Neural progenitor cell (in vitro differentiated cells): ENCODE measurements around the gene COL15A1. TPM values are rescaled to one million over a fixed set of nuclear protein-coding genes. Genes with fewer than 3 reads are reported as not detected.

Source experiments
- DNase-seq: peaks from one replicate; pipeline ENCODE4 v3.0.0-alpha.2; 2016; ENCODE audit warnings: low spot score
- H2AFZ ChIP-seq: fragments of 200-600 bp; sonication (generic); replicated peaks from 2 replicates; pipeline ENCODE4 v1.6.1; 2016; ENCODE audit warnings: antibody characterized with exemption
- H3F3A ChIP-seq: fragments of 200-600 bp; sonication (generic); 2 replicates; pipeline ENCODE4 v1.6.1; 2016; ENCODE audit warnings: antibody characterized with exemption, low read depth
- H3K27ac ChIP-seq: fragments of 200-600 bp; sonication (generic); 2 replicates; pipeline ENCODE4 v1.5.1; 2016; ENCODE audit warnings: mild to moderate bottlenecking
- H3K27me3 ChIP-seq: fragments of 200-600 bp; sonication (generic); 2 replicates; pipeline ENCODE4 v1.6.1; 2016; ENCODE audit warnings: mild to moderate bottlenecking, moderate library complexity
- H3K36me3 ChIP-seq: fragments of 200-600 bp; sonication (generic); 2 replicates; pipeline ENCODE4 v1.5.1; 2016
- H3K4me1 ChIP-seq: fragments of 200-600 bp; sonication (generic); 2 replicates; pipeline ENCODE4 v1.6.1; 2016; ENCODE audit warnings: mixed run types
- H3K4me2 ChIP-seq: fragments of 200-600 bp; sonication (generic); 2 replicates; pipeline ENCODE4 v1.6.1; 2016
- H3K4me3 ChIP-seq: fragments of 200-600 bp; sonication (generic); 2 replicates; pipeline ENCODE4 v1.5.1; 2016
- H3K79me2 ChIP-seq: fragments of 200-600 bp; sonication (generic); 2 replicates; pipeline ENCODE4 v1.6.1; 2016; ENCODE audit warnings: low read depth
- H3K9ac ChIP-seq: fragments of 200-600 bp; sonication (generic); 2 replicates; pipeline ENCODE4 v1.6.1; 2016
- H3K9me3 ChIP-seq: fragments of 200-600 bp; sonication (generic); 2 replicates; pipeline ENCODE4 v1.5.1; 2016; ENCODE audit warnings: low read depth
- H4K20me1 ChIP-seq: fragments of 200-600 bp; sonication (generic); 2 replicates; pipeline ENCODE4 v1.6.1; 2016; ENCODE audit warnings: low read depth
- H3K27ac Mint-ChIP-seq: 3 replicates; pipeline ENCODE4 v1.8.0; 2021; ENCODE audit warnings: mixed read lengths
- H3K27me3 Mint-ChIP-seq: 2 replicates; pipeline ENCODE4 v1.8.0; 2022; ENCODE audit warnings: low read depth, mild to moderate bottlenecking, inconsistent platforms, moderate library complexity, mixed read lengths; ENCODE audit not compliant: insufficient read depth
- H3K36me3 Mint-ChIP-seq: 3 replicates; pipeline ENCODE4 v1.8.0; 2021; ENCODE audit warnings: mixed read lengths
- H3K4me1 Mint-ChIP-seq: 3 replicates; pipeline ENCODE4 v1.8.0; 2021; ENCODE audit warnings: mixed read lengths
- H3K4me3 Mint-ChIP-seq: 3 replicates; pipeline ENCODE4 v1.8.0; 2021; ENCODE audit warnings: mild to moderate bottlenecking, moderate library complexity, mixed read lengths
- H3K9me3 Mint-ChIP-seq: 3 replicates; pipeline ENCODE4 v1.8.0; 2020; ENCODE audit warnings: mixed read lengths
- CTCF ChIP-seq: fragments of 200-600 bp; sonication (generic); IDR thresholded peaks from 2 replicates; pipeline ENCODE4 v1.5.1; 2017; ENCODE audit warnings: antibody characterized with exemption, mild to moderate bottlenecking
- EZH2 ChIP-seq: fragments of 200-600 bp; sonication (generic); IDR thresholded peaks from 2 replicates; pipeline ENCODE4 v1.6.1; 2017; ENCODE audit warnings: antibody characterized with exemption, mild to moderate bottlenecking, moderate library complexity
- EZH2phosphoT487 ChIP-seq: fragments of 200-600 bp; sonication (generic); IDR thresholded peaks from 2 replicates; pipeline ENCODE4 v1.6.1; 2017; ENCODE audit warnings: antibody characterized with exemption
- total RNA-seq: library from RNA; depleted of rRNA; stranded (reverse); fragments of >200 nt; gene quantifications from 2 replicates; pipeline ENCODE4 v1.2.3, GENCODE V29; 2015; ENCODE audit warnings: low replicate concordance

COL15A1 gene
- total RNA-seq, 1 donor from 2014 or later, result 3.2 TPM

GRCh38 chr9:99071313-99072039 is 127.8 kb downstream of the COL15A1 start:
- peaks cover 2% of the 10 kb centered on the region for H3K27me3 Mint-ChIP-seq
- H3K27ac ChIP-seq, result no peak overlapping the region
- no peaks in the 10 kb centered on the region for H3K27me3 ChIP-seq
- H3K4me1 ChIP-seq, result peaks cover 10% of the 10 kb centered on the region
- peak overlapping the region; percentile 33 for H3K27ac Mint-ChIP-seq
- no peak overlapping the region for H3K4me3 ChIP-seq
- H3K79me2 ChIP-seq, result no peaks in the 10 kb centered on the region
- no peak overlapping the region for H2AFZ ChIP-seq
- no peaks in the 10 kb centered on the region for H4K20me1 ChIP-seq
- no peaks in the 10 kb centered on the region for H3K9me3 ChIP-seq
- no peak overlapping the region for H3K4me3 Mint-ChIP-seq
- H3K36me3 Mint-ChIP-seq, result peaks cover 3% of the 10 kb centered on the region
- peaks cover 37% of the 10 kb centered on the region for H3K4me1 Mint-ChIP-seq
- no peak for DNase-seq
- H3F3A ChIP-seq, result no peaks in the 10 kb centered on the region
- H3K9me3 Mint-ChIP-seq, result peaks cover 5% of the 10 kb centered on the region
- H3K36me3 ChIP-seq, result no peaks in the 10 kb centered on the region
- no peak overlapping the region for H3K4me2 ChIP-seq
- TF ChIP-seq EZH2phosphoT487 (no peak), EZH2 (no peak), CTCF (no peak)
- no peak overlapping the region for H3K9ac ChIP-seq

- no peak for DNase-seq
- H3K36me3 ChIP-seq, result no peaks in the 10 kb centered on the region
- H4K20me1 ChIP-seq, result no peaks in the 10 kb centered on the region
- H3K36me3 Mint-ChIP-seq, result peaks cover 1% of the 10 kb centered on the region
- H2AFZ ChIP-seq, result no peak overlapping the region
- H3K27me3 ChIP-seq, result no peaks in the 10 kb centered on the region
- peaks cover 10% of the 10 kb centered on the region for H3K4me1 ChIP-seq
- peaks cover 33% of the 10 kb centered on the region for H3K4me1 Mint-ChIP-seq
- H3K9me3 ChIP-seq, result no peaks in the 10 kb centered on the region
- H3K4me3 Mint-ChIP-seq, result no peak overlapping the region
- TF ChIP-seq EZH2phosphoT487, result no peak
- TF ChIP-seq EZH2, result no peak
- no peak for TF ChIP-seq CTCF
- H3K9ac ChIP-seq, result no peak overlapping the region
- H3K27me3 Mint-ChIP-seq, result peaks cover 2% of the 10 kb centered on the region
- peaks cover 1% of the 10 kb centered on the region for H3K9me3 Mint-ChIP-seq
- no peak overlapping the region for H3K4me2 ChIP-seq
- H3K79me2 ChIP-seq, result no peaks in the 10 kb centered on the region
- no peak overlapping the region for H3K27ac Mint-ChIP-seq
- no peak overlapping the region for H3K4me3 ChIP-seq
- no peaks in the 10 kb centered on the region for H3F3A ChIP-seq
- no peak overlapping the region for H3K27ac ChIP-seq
Observed at GRCh38 chr9:99072040-99072394, 128.3 kb downstream of the COL15A1 start.

GRCh38 chr9:99073347-99073746 is 129.6 kb downstream of the COL15A1 start:
- no peak overlapping the region for H3K9ac ChIP-seq
- H2AFZ ChIP-seq, result no peak overlapping the region
- H3K4me3 Mint-ChIP-seq, result no peak overlapping the region
- peaks cover 31% of the 10 kb centered on the region for H3K4me1 Mint-ChIP-seq
- H3K4me3 ChIP-seq, result no peak overlapping the region
- no peak overlapping the region for H3K4me2 ChIP-seq
- TF ChIP-seq CTCF (no peak), EZH2 (no peak), EZH2phosphoT487 (no peak)
- no peaks in the 10 kb centered on the region for H3K9me3 Mint-ChIP-seq
- H3K27me3 Mint-ChIP-seq, result peaks cover 2% of the 10 kb centered on the region
- no peaks in the 10 kb centered on the region for H3K9me3 ChIP-seq
- H3K27me3 ChIP-seq, result no peaks in the 10 kb centered on the region
- no peaks in the 10 kb centered on the region for H3K36me3 Mint-ChIP-seq
- H3K36me3 ChIP-seq, result no peaks in the 10 kb centered on the region
- H3F3A ChIP-seq, result no peaks in the 10 kb centered on the region
- H3K27ac ChIP-seq, result no peak overlapping the region
- H4K20me1 ChIP-seq, result no peaks in the 10 kb centered on the region
- no peak for DNase-seq
- H3K79me2 ChIP-seq, result no peaks in the 10 kb centered on the region
- H3K4me1 ChIP-seq, result peaks cover 10% of the 10 kb centered on the region
- H3K27ac Mint-ChIP-seq, result peak overlapping the region; percentile 8
